Measurements from ENCODE around the gene POLR1F. TPM values are rescaled to one million over a fixed set of nuclear protein-coding genes. Genes with fewer than 3 reads are reported as not detected.

POLR1F gene
- total RNA-seq, 1 experiment from 2014 or later = 21.1 TPM

- TF ChIP-seq ZBTB33 (IDR thresholded peaks at IDR 0.05; ENCODE audit: extremely low read depth, insufficient replicate concordance, low read length) = no peak
- no peak for TF ChIP-seq ATF3 (IDR thresholded peaks at IDR 0.05)
Observed at GRCh38 chr7:19709249-19709578, 377 bp upstream of the POLR1F start (continued).

GRCh38 chr7:19707240-19707639 lies 1.6 kb downstream of the POLR1F start:
- ChIA-PET RAD21 (ENCODE audit: low non-redundant PET in 1 of 2, low total read pairs in 2 of 2, uncharacterized antibody in 2 of 2, unreplicated experiment in 2 of 2) (no interaction called here), CTCF (no interaction called here), POLR2A (no interaction called here)
- Histone ChIP-seq H3K9ac (ENCODE audit: low read length) (peak overlapping the region; percentile 87; the same call in 1 of the 2 replicates), H3K9me3 (ENCODE audit: control insufficient read depth in 1 of 2, insufficient read depth in 1 of 2, low read depth in 1 of 2, low read length in 2 of 2) (no peaks in the 10 kb centered on the region), H4K20me1 (ENCODE audit: insufficient read depth) (no peaks in the 10 kb centered on the region), H3K4me2 (ENCODE audit: low read length) (peak overlapping the region; percentile 69), H3K4me3 (replicated peaks in 1 of 2; ENCODE audit: low read depth in 1 of 2, low read length in 2 of 2) (peak overlapping the region; percentile 62 to 95; a peak in 3 of 4 replicates), H3K36me3 (ENCODE audit: control insufficient read depth in 1 of 2, insufficient read depth in 2 of 2, low read length in 2 of 2) (0 out of 4 replicates have a peak, but pooled peaks cover 0 to 5% of the 10 kb centered on the region in 2 experiments), H3K4me1 (ENCODE audit: control insufficient read depth in 1 of 2, insufficient read depth in 2 of 2, low read length in 2 of 2) (peaks cover 0 to 17% of the 10 kb centered on the region in 2 experiments; a peak in 2 of 4 replicates), H3K79me2 (ENCODE audit: insufficient read depth, low read length) (peaks cover 66% of the 10 kb centered on the region), H3K27ac (ENCODE audit: low read depth, low read length) (no peak overlapping the region), H3K9me2 (ENCODE audit: insufficient read depth) (no peaks in the 10 kb centered on the region), H3K27me3 (ENCODE audit: insufficient read depth, low read length) (no peaks in the 10 kb centered on the region), H2AFZ (ENCODE audit: low read depth, low read length, poor library complexity, severe bottlenecking) (no peak overlapping the region)
- intact Hi-C loops (cut with micrococcal nuclease) = no loop called here
- no TSS peak for BruUV-seq (replicated peaks)
- TF ChIP-seq ZFX (IDR thresholded peaks at IDR 0.05) (no peak), ATF3 (IDR thresholded peaks at IDR 0.05) (no peak), SRF (IDR thresholded peaks at IDR 0.05; ENCODE audit: low read depth) (no peak), RAD21 (IDR thresholded peaks at IDR 0.05; ENCODE audit: low read depth) (no peak), TCF7L2 (IDR thresholded peaks at IDR 0.05; ENCODE audit: borderline replicate concordance, extremely low read depth, insufficient read depth, insufficient read length) (no peak), EZH2phosphoT487 (IDR thresholded peaks at IDR 0.05; ENCODE audit: borderline replicate concordance) (no peak), EZH2 (IDR thresholded peaks at IDR 0.05) (no peak), MAX (IDR thresholded peaks at IDR 0.05) (no peak), POLR2AphosphoS5 (IDR thresholded peaks at IDR 0.05; ENCODE audit: low read depth, low read length) (no peak), SIN3A (IDR thresholded peaks at IDR 0.05; ENCODE audit: low read depth) (no peak), POLR2A (IDR thresholded peaks at IDR 0.05; ENCODE audit: borderline replicate concordance, extremely low read depth, insufficient read depth, insufficient read length) (no peak), EGR1 (IDR thresholded peaks at IDR 0.05; ENCODE audit: low read depth) (no peak), YY1 (IDR thresholded peaks at IDR 0.05; ENCODE audit: extremely low read depth, insufficient replicate concordance, low read depth, low read length) (no peak), ZBTB33 (IDR thresholded peaks at IDR 0.05; ENCODE audit: extremely low read depth, insufficient replicate concordance, low read length) (no peak), FOSL1 (IDR thresholded peaks at IDR 0.05; ENCODE audit: low read depth) (no peak), JUND (IDR thresholded peaks at IDR 0.05) (no peak)
- DNase-seq (ENCODE audit: low read depth, low spot score) (no peak), ATAC-seq (no peak)
